ENCODE results near the gene BBIP1.

BBIP1 gene

GRCh38 chr10:110851020-110851612 lies 67.9 kb downstream of the BBIP1 start:
- H4K20me1 ChIP-seq (ENCODE audit: insufficient read depth, low read length) = no peaks in the 10 kb centered on the region
- no peaks in the 10 kb centered on the region for H3K9me3 ChIP-seq (ENCODE audit: low read length)
- TF ChIP-seq CTCF (IDR thresholded peaks at IDR 0.05; ENCODE audit: low read length) (no peak), EZH2 (IDR thresholded peaks at IDR 0.05; ENCODE audit: borderline replicate concordance, low read length) (no peak)
- no peaks in the 10 kb centered on the region for H3K27me3 ChIP-seq (ENCODE audit: insufficient read depth, low read length)
- H3K4me2 ChIP-seq (ENCODE audit: low read length) = no peak overlapping the region
- no peaks in the 10 kb centered on the region for H3F3A ChIP-seq (ENCODE audit: insufficient read depth, low read length)
- no peak overlapping the region for H2AFZ ChIP-seq (ENCODE audit: low read length)
- H3K4me1 ChIP-seq (ENCODE audit: insufficient read depth, low read length, severe bottlenecking) = peaks cover 43% of the 10 kb centered on the region
- no peaks in the 10 kb centered on the region for H3K36me3 ChIP-seq (ENCODE audit: insufficient read depth, low read length)
- H3K4me3 ChIP-seq (ENCODE audit: low read depth, low read length, poor library complexity, severe bottlenecking) = no peak overlapping the region
- no peaks in the 10 kb centered on the region for H3K9me2 ChIP-seq (ENCODE audit: low read depth, low read length)
- no peak overlapping the region for H3K27ac ChIP-seq (ENCODE audit: low read depth, low read length, poor library complexity, severe bottlenecking)
- H3K79me2 ChIP-seq (ENCODE audit: insufficient read depth, low read length) = no peaks in the 10 kb centered on the region
- no peak overlapping the region for H3K9ac ChIP-seq (ENCODE audit: low read length)

- Histone ChIP-seq H3K9ac (ENCODE audit: low read length) (no peak overlapping the region), H3K36me3 (ENCODE audit: insufficient read depth, low read length) (no peaks in the 10 kb centered on the region), H3K79me2 (ENCODE audit: insufficient read depth, low read length) (no peaks in the 10 kb centered on the region), H3K4me3 (ENCODE audit: low read depth, low read length, poor library complexity, severe bottlenecking) (no peak overlapping the region), H3K27me3 (ENCODE audit: insufficient read depth, low read length) (no peaks in the 10 kb centered on the region), H2AFZ (ENCODE audit: low read length) (no peak overlapping the region), H3K27ac (ENCODE audit: low read depth, low read length, poor library complexity, severe bottlenecking) (no peak overlapping the region), H3K9me3 (ENCODE audit: low read length) (no peaks in the 10 kb centered on the region), H3K4me1 (ENCODE audit: insufficient read depth, low read length, severe bottlenecking) (peaks cover 53% of the 10 kb centered on the region), H3F3A (ENCODE audit: insufficient read depth, low read length) (no peaks in the 10 kb centered on the region), H4K20me1 (ENCODE audit: insufficient read depth, low read length) (no peaks in the 10 kb centered on the region), H3K4me2 (ENCODE audit: low read length) (no peak overlapping the region), H3K9me2 (ENCODE audit: low read depth, low read length) (no peaks in the 10 kb centered on the region)
- no peak for TF ChIP-seq CTCF (IDR thresholded peaks at IDR 0.05; ENCODE audit: low read length)
- no peak for TF ChIP-seq EZH2 (IDR thresholded peaks at IDR 0.05; ENCODE audit: borderline replicate concordance, low read length)
Observed at GRCh38 chr10:110850099-110850498, 68.9 kb downstream of the BBIP1 start.

Measured in OCI-LY1 (cell line).